Omental fat pad (tissue), 4 donors: ENCODE measurements around the gene COA1. TPM values are rescaled to one million over a fixed set of nuclear protein-coding genes. Genes with fewer than 3 reads are reported as not detected.
A peak's percentile ranks its signal among the peaks of the same experiment; 100 is the strongest.
"Not testable (repeated sequence)": the region's sequence is repeated elsewhere in the genome, so short reads cannot be mapped to it uniquely, and the experiment has no call there.

Source experiments
- ATAC-seq: fragments of 150-250 bp; one replicate; pipeline ENCODE4 v1.9.1; 2016; ENCODE audit warnings: mild to moderate bottlenecking, moderate library complexity; ENCODE audit not compliant: low FRiP score
- DNase-seq: peaks from one replicate; pipeline ENCODE4 v3.0.0-alpha.2; 2019; ENCODE audit warnings: low spot score
- CTCF ChIP-seq, 3 donors: fragments of 450-650 bp; IDR thresholded peaks; one replicate each; pipeline ENCODE4 v1.5.1; 2016 to 2017; ENCODE audit warnings: antibody characterized with exemption in 3 of 3, mild to moderate bottlenecking in 3 of 3, moderate library complexity in 2 of 3
- total RNA-seq, 4 donors: library from RNA; depleted of rRNA; stranded (reverse); fragments of >200 nt; gene quantifications; one replicate each; pipeline ENCODE4 v1.1.0, GENCODE V29; 2016

COA1 gene
- total RNA-seq, 4 donors from 2014 or later, result 34.5 to 57.4 (median 44.3) TPM

- no peak for TF ChIP-seq CTCF (IDR thresholded peaks at IDR 0.05)
- DNase-seq (no peak), ATAC-seq (no peak)
These were observed 42.3 kb downstream of the COA1 start for GRCh38 chr7:43686991-43687390.

- DNase-seq (no peak), ATAC-seq (no peak)
- no peak for TF ChIP-seq CTCF (IDR thresholded peaks at IDR 0.05)
These were observed 48.6 kb downstream of the COA1 start for GRCh38 chr7:43680736-43681135.

- TF ChIP-seq CTCF (IDR thresholded peaks at IDR 0.05), result no peak
- ATAC-seq (no peak), DNase-seq (no peak)
These were observed 49.9 kb downstream of the COA1 start for GRCh38 chr7:43679210-43680068.

- ATAC-seq (no peak), DNase-seq (no peak)
- no peak for TF ChIP-seq CTCF (IDR thresholded peaks at IDR 0.05)
These were observed 51.0 kb downstream of the COA1 start for GRCh38 chr7:43678315-43678714.

GRCh38 chr7:43677864-43678263 lies 51.5 kb downstream of the COA1 start:
- ATAC-seq (no peak), DNase-seq (no peak)
- TF ChIP-seq CTCF (IDR thresholded peaks at IDR 0.05), result no peak

GRCh38 chr7:43674559-43675436 lies 54.5 kb downstream of the COA1 start:
- DNase-seq (no peak), ATAC-seq (peak; percentile 80)
- no peak for TF ChIP-seq CTCF (IDR thresholded peaks at IDR 0.05)

GRCh38 chr7:43673243-43673976 lies 55.9 kb downstream of the COA1 start:
- not testable (repeated sequence) for DNase-seq, ATAC-seq
